Measurements from ENCODE around the gene TXNL4B. TPM values are rescaled to one million over a fixed set of nuclear protein-coding genes. Genes with fewer than 3 reads are reported as not detected.

Gene TXNL4B
- total and polyA plus RNA-seq, 10 of the 15 experiments (the other 5 are each of a cell fraction or from before 2014, with no cell fraction given): 11.1 to 24.0 (median 15.9) TPM

DNA sequence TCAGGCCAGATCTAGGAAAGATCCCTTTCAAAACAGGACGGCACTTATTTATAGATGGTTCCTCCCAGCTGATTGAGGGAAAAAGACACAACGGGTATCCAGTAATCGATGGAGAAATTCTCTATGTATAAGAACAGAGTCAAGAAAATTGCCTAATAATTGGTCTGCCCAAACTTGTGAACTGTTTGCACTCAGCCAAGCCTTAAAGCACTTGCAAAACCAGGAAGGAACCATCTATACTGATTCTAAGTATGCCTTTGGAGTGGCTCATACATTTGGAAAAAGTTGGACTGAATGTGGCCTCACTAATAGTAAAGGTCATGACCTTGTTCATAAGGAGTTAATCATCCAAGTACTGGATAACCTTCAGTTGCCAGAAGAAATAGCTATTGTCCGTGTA is 24.5 kb downstream of the TXNL4B start:
- H3K9ac ChIP-seq (ENCODE audit: control insufficient read depth, insufficient read depth, low read length): no peak overlapping the region
- SMC1A ChIA-PET (ENCODE audit: uncharacterized antibody, unreplicated experiment): interaction anchor here (1.9 kb wide), 1 partner anchor 22 kb away, joined by 6 read pairs; no protein-coding TSS in a partner anchor
- POLR2A ChIA-PET: no interaction called here
- H3K4me3 ChIP-seq: no peak overlapping the region
- H2AFZ ChIP-seq (ENCODE audit: control insufficient read depth, low read depth, low read length): no peak overlapping the region
- no peak overlapping the region for H3K27ac ChIP-seq (ENCODE audit: control insufficient read depth, insufficient read depth)
- BruUV-seq (replicated peaks): no TSS peak
- FAIRE-seq (no peak), DNase-seq (ENCODE audit: low read depth, low spot score) (no peak), ATAC-seq (no peak)
- H3K36me3 ChIP-seq (ENCODE audit: control insufficient read depth in 2 of 2, insufficient read depth in 2 of 2, low read length in 1 of 2): no peaks in the 10 kb centered on the region
- intact Hi-C loops (cut with micrococcal nuclease; ENCODE audit: unreplicated experiment): loop anchor here (5.0 kb wide), 1 partner anchor 398 kb away; no protein-coding TSS in a partner anchor
- H3K27me3 ChIP-seq (replicated peaks in 1 of 2; ENCODE audit: control insufficient read depth in 2 of 2, insufficient read depth in 2 of 2, low read length in 1 of 2): no peaks in the 10 kb centered on the region
- RAD21 ChIA-PET (ENCODE audit: unreplicated experiment): no interaction called here
- no peaks in the 10 kb centered on the region for H3K9me3 ChIP-seq (replicated peaks; ENCODE audit: control insufficient read depth, insufficient read depth, low read length)
- in situ Hi-C loops (cut with MboI): no loop called here
- 95% methylated on average over 4 of the region's 4 CpGs for WGBS (ENCODE audit: insufficient coverage, insufficient replicate concordance, low lambda C conversion rate, missing lambda C conversion rate)
- no peaks in the 10 kb centered on the region for H3K4me1 ChIP-seq (ENCODE audit: control insufficient read depth, insufficient read depth, low read length)
- CTCF ChIA-PET: interaction anchor here (0.8 to 3.1 kb wide), 5 partner anchors 24 to 57 kb away, joined by 3 to 27 read pairs (median 4); partner anchors contain the start of genes DHX38 and TXNL4B
- no peak overlapping the region for H3K4me2 ChIP-seq (ENCODE audit: control insufficient read depth, insufficient read depth)
- H4K20me1 ChIP-seq (ENCODE audit: control insufficient read depth, insufficient read depth): no peaks in the 10 kb centered on the region
- no peaks in the 10 kb centered on the region for H3K79me2 ChIP-seq (ENCODE audit: control insufficient read depth, insufficient read depth, low read length)
- no peak for TF ChIP-seq IRF5 (IDR thresholded peaks at IDR 0.05; ENCODE audit: borderline replicate concordance)
- no peak for TF ChIP-seq STAT1 (conservative IDR thresholded peaks at IDR 0.05)
- TF ChIP-seq PKNOX1 (IDR thresholded peaks at IDR 0.05): no peak
- no peak for TF ChIP-seq NR2F1 (conservative IDR thresholded peaks at IDR 0.05)
- no peak for TF ChIP-seq RBBP5 (conservative IDR thresholded peaks at IDR 0.05)
- no peak for TF ChIP-seq SUPT20H (IDR thresholded peaks at IDR 0.05; ENCODE audit: borderline replicate concordance, control insufficient read depth, low read depth, low read length)
- TF ChIP-seq HCFC1 (IDR thresholded peaks at IDR 0.05; ENCODE audit: low read length): no peak
- TF ChIP-seq ZZZ3 (IDR thresholded peaks at IDR 0.05; ENCODE audit: control insufficient read depth, insufficient read length, low read depth): no peak
- TF ChIP-seq STAT3 (IDR thresholded peaks at IDR 0.05; ENCODE audit: low read depth, low read length): no peak
- no peak for TF ChIP-seq SMC3 (IDR thresholded peaks at IDR 0.05; ENCODE audit: borderline replicate concordance, low read length)
- TF ChIP-seq, protein P1, sequence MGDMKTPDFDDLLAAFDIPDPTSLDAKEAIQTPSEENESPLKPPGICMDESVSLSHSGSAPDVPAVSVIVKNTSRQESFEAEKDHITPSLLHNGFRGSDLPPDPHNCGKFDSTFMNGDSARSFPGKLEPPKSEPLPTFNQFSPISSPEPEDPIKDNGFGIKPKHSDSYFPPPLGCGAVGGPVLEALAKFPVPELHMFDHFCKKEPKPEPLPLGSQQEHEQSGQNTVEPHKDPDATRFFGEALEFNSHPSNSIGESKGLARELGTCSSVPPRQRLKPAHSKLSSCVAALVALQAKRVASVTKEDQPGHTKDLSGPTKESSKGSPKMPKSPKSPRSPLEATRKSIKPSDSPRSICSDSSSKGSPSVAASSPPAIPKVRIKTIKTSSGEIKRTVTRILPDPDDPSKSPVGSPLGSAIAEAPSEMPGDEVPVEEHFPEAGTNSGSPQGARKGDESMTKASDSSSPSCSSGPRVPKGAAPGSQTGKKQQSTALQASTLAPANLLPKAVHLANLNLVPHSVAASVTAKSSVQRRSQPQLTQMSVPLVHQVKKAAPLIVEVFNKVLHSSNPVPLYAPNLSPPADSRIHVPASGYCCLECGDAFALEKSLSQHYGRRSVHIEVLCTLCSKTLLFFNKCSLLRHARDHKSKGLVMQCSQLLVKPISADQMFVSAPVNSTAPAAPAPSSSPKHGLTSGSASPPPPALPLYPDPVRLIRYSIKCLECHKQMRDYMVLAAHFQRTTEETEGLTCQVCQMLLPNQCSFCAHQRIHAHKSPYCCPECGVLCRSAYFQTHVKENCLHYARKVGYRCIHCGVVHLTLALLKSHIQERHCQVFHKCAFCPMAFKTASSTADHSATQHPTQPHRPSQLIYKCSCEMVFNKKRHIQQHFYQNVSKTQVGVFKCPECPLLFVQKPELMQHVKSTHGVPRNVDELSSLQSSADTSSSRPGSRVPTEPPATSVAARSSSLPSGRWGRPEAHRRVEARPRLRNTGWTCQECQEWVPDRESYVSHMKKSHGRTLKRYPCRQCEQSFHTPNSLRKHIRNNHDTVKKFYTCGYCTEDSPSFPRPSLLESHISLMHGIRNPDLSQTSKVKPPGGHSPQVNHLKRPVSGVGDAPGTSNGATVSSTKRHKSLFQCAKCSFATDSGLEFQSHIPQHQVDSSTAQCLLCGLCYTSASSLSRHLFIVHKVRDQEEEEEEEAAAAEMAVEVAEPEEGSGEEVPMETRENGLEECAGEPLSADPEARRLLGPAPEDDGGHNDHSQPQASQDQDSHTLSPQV (IDR thresholded peaks at IDR 0.05): no peak
- no peak for TF ChIP-seq SIX5 (IDR thresholded peaks at IDR 0.05; ENCODE audit: low read depth, low read length, severe bottlenecking)
- TF ChIP-seq ELK1 (IDR thresholded peaks at IDR 0.05; ENCODE audit: low read depth, low read length): no peak
- TF ChIP-seq ASH2L (IDR thresholded peaks at IDR 0.05; ENCODE audit: borderline replicate concordance, low read depth): no peak
- TF ChIP-seq FOXK2 (IDR thresholded peaks at IDR 0.05): no peak
- no peak for TF ChIP-seq SP1 (IDR thresholded peaks at IDR 0.05; ENCODE audit: low read depth, low read length)
